Measurements from ENCODE around the gene OR13C2.

DNA sequence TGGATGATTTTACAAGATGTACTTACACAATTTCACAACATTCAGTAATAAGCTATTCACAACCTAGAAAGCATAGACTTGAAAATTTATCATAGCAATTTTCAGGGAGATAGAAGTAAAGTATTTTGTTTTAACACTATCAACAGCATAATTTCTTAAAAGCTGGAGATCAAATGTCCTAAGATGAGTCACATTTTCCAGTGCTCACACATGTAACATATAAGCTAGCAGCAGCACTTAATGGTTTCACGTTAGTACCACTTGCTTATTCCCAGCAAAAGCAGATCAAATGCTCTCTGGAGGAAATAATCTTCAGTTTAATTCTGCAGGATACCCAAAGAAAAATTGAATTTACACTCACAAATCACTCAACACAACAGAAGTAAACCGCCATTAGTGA, 30.0 kb downstream of the OR13C2 start:
- TF ChIP-seq, protein P1, sequence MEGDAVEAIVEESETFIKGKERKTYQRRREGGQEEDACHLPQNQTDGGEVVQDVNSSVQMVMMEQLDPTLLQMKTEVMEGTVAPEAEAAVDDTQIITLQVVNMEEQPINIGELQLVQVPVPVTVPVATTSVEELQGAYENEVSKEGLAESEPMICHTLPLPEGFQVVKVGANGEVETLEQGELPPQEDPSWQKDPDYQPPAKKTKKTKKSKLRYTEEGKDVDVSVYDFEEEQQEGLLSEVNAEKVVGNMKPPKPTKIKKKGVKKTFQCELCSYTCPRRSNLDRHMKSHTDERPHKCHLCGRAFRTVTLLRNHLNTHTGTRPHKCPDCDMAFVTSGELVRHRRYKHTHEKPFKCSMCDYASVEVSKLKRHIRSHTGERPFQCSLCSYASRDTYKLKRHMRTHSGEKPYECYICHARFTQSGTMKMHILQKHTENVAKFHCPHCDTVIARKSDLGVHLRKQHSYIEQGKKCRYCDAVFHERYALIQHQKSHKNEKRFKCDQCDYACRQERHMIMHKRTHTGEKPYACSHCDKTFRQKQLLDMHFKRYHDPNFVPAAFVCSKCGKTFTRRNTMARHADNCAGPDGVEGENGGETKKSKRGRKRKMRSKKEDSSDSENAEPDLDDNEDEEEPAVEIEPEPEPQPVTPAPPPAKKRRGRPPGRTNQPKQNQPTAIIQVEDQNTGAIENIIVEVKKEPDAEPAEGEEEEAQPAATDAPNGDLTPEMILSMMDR (conservative IDR thresholded peaks at IDR 0.05; ENCODE audit: low read depth, low read length) = no peak
- TF ChIP-seq EZH2 (IDR thresholded peaks at IDR 0.05; ENCODE audit: borderline replicate concordance, low read depth, low read length, poor library complexity, severe bottlenecking) = no peak

Measured in A673 (cell line).